Inflammatory macrophage treated with lipopolysaccharide for 1 hour (primary cell): ENCODE results near the gene CPA2.

Experiments
- DNase-seq, 2 donors: peaks; one replicate each; pipeline ENCODE4 v3.0.0-alpha.2; 2020 to 2022

Gene CPA2

GRCh38 chr7:130256704-130257103 lies 10.0 kb upstream of the CPA2 start:
- no peak for DNase-seq

DNA sequence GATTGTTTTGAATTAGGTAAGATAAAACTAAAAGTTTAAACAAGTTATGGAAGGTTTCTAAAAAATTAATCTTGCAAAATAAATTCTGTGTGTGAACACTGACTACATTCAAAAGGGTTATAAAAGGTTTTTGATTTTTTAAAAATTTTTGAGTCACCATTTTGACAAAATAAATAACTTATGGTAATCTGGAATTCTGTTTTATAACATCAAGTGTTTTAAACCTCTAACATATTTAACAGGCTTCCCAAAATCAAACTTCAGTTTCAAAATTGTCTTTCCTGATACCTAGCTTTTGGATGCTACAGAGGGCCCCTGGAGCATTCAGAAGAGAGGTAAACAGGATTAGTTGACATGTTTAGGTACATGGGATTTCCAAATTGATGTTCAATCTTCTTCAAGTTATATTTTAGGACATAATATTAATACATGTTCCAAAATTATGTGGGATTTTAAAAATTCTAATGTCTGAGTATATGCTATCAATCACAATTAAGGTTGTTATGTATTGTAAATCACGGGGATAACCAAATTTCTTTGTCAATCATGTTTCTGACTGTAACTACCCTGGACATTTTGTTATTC lies 8.1 kb upstream of the CPA2 start:
- no peak for DNase-seq

GRCh38 chr7:130262448-130262847 lies 4.2 kb upstream of the CPA2 start:
- DNase-seq, result no peak

- no peak for DNase-seq
Measured at GRCh38 chr7:130263130-130263529, 3.5 kb upstream of the CPA2 start.

GRCh38 chr7:130266961-130267321 lies 278 bp downstream of the CPA2 start:
- DNase-seq, result no peak

DNA sequence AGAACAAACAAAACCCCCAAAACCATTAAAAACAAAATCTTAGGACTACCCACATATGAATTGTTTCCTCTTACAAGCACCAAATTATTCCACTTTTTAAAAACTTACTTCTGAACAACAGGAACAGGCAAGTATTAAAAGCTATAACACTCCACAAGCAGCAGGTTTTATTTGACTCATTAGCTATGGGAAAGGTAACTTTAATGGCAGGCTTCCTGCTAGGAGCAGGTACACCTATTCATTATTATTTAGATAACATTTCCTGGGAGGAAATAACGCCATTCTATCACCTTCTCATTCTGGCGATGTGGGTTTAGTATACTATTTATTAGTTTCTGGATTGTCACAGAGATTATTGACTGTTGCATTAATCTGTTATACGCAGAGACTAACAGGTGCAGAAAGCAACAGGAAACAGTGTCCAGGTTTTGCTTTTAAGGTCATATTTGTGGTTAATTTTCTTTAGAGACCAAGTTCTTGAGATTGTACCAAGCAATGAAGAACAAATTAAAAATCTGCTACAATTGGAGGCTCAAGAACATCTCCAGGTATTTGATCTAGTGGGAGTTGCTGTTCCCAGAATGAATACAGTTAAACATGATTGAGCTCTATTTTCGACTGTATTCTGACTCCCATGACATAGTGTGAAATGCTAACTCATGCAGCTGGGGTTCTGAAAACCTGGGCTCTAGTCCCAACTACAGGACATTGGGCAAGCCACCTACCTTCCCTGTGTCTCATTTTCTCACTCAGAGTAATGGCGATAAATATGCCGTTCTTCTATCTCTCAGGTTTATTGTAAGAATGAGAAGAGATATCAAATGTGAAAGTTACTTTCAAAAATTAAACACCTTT lies 2.0 kb downstream of the CPA2 start:
- no peak for DNase-seq

GRCh38 chr7:130269318-130269694 lies 2.6 kb downstream of the CPA2 start:
- no peak for DNase-seq

DNA sequence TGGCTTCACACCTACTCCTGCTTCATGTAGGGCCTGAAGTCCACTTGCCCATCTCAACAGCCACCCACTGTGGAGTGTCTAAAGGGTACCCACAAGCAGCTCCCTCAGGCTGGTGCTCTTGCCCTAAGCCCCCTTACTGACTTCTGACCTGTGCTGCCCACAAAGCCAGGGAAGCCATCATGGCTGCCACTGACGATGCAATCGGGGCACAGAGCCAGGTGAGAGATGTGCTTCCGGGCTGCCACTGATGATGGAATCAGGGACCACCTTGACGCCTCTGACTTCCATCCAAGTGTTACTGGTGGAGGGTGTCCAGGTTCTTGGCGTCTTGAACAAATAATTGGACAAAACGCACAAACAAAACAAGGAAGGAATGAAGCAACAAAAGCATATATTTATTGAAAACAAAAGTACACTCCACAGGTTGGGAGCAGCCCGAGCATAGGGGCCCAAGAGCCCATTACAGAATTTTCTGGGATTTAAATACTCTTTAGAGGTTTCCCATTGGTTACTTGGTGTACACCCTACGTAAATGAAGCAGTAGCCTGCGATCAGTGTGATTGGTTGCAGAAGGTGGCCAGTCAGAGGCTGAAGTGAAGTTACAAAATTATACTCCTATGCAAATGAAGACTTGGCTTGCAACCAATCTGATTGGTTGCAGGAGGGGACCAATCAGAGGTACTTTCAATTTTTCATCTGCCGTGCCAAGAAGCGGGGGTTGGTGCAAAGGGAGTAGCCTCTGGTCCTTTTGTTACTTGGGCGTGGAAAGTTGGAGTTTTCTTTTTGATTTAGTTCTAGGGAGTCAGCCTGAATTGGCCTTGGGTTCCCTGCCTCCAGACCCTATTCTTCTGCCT lies 4.5 kb downstream of the CPA2 start:
- no peak for DNase-seq

GRCh38 chr7:130272381-130273080 lies 5.9 kb downstream of the CPA2 start:
- no peak for DNase-seq

DNA sequence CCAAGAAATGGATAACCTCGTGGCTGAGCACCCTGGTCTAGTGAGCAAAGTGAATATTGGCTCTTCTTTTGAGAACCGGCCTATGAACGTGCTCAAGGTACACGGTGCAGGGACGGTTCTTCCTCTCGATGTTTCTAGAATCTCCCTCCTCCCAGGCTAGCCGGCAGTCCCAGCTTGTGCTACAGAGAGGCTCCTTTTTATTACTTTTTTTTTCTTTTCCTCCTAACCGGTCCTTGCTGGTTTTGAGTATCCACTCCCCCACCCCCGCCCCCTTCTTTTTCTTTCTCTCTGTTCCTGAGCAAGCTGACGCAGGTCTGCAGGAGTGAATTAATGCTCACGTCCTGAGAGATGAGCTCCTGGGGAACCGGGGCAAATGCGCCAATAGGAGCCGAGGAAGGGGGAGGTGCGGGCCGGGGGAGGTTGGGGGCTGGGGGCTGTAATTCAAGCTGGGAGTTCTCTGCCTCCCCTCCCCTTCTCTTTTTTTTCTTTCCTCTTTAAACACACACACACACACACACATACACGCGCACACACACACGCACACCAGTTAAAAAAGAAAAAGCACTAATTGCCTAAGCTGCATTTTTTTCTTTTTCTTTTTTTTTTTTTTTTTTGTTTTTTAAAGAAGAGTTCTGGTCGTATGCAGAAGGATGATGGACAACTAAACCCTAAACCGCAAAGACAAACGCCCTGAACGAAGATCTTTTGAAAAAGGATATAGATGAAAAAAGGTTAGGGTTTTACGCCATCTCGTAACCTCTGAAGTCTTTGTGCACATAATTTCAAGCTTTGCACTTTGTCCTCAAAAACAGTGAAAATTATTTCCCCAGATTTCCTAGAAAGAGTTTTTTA lies 6.6 kb downstream of the CPA2 start:
- peak; percentile 41 to 45 for DNase-seq

- no peak for DNase-seq
Measured at GRCh38 chr7:130273933-130274255, 7.2 kb downstream of the CPA2 start.

DNA sequence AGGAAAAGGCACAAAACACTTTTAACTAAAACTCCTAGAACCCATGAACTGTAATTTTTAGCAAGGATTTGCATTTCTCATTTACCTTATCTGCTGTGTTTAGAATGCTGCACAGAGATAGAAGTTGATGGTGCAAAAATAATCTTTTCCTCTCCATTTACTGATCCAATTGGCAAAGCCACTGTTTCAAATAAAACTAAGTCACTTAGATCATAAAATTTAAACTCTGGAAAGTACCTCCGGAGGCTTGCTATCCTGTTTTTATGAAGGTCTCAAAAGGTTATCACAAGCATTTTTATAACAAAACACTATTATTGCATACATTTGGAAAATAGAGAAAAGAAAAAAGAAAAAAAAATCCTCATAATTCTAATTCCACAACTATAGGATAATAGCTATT lies 7.6 kb downstream of the CPA2 start:
- DNase-seq, result no peak

GRCh38 chr7:130274983-130275591 lies 8.4 kb downstream of the CPA2 start:
- no peak for DNase-seq

DNA sequence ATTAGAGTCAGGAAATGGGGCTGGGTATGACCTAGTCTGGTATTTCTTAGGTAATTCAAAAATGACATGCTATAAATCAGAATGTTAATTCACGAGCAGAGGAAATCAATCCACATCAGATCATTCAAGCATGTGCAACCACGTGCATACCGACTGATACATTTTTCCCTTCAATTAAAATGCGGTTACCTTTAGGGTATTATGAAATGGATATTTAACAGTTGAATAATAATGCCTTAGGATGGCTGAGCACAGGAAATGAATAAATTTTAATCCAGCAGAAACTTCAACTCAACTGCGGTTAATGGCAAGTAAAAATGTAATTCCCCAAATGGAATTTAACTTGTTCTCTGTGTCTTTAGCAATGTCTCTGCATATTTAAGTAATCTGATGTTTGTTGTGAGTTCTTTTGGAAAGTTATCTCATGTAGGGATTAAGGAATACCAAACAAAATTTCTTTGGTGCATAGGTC lies 9.2 kb downstream of the CPA2 start:
- no peak for DNase-seq

DNA sequence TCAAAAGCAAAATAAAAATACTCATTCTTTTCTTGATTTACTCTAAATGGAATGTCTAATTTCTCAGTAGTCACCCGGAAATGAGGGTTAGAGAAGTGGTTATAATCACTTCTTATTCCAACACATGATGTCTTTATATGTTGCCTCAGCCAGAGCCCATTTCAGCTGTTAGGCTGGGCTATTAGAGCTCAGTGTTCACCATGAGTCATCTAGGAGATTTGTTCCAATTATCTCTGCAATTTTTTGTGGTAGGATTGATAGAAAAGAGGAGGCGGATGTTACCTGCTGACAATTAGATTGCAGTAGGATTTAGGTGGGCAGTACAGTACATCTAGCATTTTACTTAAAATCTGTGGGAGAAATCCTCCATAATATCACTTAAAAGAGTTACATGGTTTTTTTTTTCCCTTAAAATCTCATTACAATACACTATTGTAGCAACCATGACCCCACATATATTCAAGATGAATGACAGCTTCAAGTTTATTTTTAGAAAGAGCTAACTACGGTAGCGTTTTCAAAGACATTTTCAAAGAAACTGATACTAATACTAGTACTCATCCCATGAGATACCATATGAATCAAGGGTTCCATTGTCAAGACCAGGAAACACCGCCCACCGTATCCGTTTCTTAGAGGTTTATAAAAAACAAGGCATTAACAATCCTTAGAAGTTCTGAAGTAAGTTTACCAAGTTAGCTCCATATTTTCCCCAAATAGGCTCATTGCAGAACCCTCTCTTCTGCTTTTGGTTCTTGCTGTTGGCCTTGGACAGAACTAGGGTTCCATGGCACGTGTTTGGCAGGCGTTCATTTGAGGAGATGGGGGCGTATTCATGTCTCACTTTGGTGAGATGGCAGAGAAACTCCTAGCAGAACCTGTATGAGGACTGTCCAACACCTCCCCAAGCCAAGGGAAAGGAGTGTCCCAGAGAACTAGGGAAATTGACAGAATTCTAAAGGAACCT lies 10.4 kb downstream of the CPA2 start:
- DNase-seq, result no peak

GRCh38 chr7:130277763-130278643 lies 11.3 kb downstream of the CPA2 start:
- no peak for DNase-seq

- DNase-seq, result no peak
Measured at GRCh38 chr7:130278860-130279259, 12.2 kb downstream of the CPA2 start.

- no peak for DNase-seq
Measured at GRCh38 chr7:130279286-130279685, 12.6 kb downstream of the CPA2 start.

- DNase-seq, result no peak
Measured at GRCh38 chr7:130279906-130280305, 13.2 kb downstream of the CPA2 start.
